Measurements from ENCODE around the gene FUOM. TPM values are rescaled to one million over a fixed set of nuclear protein-coding genes. Genes with fewer than 3 reads are reported as not detected.

FUOM gene, protein sequence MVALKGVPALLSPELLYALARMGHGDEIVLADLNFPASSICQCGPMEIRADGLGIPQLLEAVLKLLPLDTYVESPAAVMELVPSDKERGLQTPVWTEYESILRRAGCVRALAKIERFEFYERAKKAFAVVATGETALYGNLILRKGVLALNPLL
- total RNA-seq (2014; rRNA removed; shearing (Covaris generic)): 5.0 and 7.2 TPM in 2 replicates
- polyA plus RNA-seq (2014; cell fraction: nucleus; rRNA removed): 16.9 and 18.0 TPM in 2 replicates

DNA sequence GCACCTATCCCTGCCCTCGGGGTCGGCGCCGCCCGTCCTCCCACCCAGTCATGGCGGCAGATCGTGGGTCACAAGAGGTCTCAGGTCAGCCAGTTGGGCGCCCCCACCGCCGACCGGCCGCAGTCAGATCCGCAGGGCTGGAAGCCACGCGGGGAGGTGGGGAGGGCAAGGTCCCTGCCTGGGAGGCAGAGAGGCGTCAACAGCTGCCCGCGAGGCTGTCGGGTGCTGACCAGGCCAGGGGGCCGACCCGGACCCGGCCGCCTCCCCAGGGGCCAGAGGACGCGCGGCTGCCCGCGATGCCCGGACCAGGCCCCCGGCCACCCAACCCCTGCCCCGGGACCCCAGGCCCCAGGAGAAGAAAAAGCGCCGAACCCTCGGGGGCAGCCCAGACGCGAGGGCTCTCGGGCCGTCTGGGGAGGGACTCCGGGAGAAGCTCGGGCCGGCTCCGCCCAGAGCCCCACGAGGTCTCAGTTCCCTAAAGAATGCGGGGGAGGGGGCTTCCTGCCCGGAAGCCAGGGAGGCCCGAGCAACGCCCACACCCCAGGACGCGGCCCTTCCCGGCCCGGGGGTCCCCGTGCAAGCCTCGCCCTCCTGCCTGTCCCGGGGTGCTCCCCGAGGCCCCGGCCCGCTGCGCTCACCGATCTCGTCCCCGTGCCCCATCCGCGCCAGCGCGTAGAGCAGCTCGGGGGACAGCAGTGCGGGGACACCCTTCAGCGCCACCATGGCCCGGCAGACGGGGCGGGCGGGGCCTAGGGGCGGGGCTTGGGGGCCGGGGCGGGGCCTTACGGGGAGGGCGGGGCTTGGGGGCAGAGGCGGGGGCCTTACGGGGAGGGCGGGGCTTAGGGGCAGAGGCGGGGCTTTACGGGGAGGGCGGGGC is at the start of gene FUOM:
TSS of gene FUOM (minus strand) at position 735 of the 877 bp plus-strand sequence. CDS start at position 723, 12 bp downstream.
- no peak for DNase-seq (ENCODE audit: extremely low read depth, low read depth)

DNA sequence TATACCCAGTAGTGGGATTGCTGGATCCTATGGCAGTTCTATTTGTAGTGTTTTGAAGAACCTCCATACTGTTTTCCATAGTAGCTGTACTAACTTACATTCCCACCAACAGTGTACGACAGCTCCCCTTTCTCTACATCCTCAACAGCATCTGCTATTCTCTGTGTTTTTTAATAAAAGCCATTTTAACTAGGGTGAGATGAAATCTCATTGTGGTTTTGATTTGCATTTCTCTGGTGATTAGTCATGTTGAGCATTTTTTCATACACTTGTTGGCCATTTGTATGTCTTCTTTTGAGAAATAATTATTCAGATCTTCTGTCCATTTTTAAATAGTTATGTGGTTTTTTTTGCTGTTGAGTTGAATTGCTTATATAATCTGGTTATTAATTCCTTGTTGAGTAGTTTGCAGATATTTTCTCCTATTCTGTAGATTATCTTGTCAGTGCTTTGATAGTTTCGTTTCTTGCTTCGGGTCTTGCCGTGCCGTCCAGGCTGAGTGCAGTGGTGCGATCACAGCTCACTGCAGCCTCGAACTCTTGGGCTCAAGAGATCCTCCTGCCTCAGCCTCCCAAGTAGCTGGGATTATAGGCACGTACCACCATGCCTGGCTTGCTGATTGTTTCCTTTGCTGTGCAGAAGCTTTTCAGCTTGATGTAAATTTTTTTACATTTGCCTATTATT is 48.2 kb upstream of the FUOM start:
- no peak for DNase-seq (ENCODE audit: extremely low read depth, low read depth)

DNA sequence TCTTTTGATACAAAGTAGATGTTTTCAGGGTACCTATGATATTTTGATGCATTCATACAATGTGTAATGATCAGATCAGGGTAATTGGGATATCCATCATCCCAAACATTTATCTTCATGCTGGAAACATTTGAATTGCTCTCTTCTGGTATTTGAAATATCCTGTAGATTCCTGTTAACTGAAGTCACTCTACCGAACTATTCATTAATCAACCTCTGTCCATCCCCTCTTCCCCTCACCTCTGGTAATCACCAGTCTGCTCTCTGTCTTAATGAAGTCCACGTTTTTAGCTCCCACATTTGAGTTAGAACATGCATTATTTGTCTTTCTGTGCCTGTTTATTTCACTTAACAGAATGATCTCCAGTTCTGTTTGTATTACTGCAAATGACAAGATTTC is 47.5 kb upstream of the FUOM start:
- no peak for DNase-seq (ENCODE audit: extremely low read depth, low read depth)

DNA sequence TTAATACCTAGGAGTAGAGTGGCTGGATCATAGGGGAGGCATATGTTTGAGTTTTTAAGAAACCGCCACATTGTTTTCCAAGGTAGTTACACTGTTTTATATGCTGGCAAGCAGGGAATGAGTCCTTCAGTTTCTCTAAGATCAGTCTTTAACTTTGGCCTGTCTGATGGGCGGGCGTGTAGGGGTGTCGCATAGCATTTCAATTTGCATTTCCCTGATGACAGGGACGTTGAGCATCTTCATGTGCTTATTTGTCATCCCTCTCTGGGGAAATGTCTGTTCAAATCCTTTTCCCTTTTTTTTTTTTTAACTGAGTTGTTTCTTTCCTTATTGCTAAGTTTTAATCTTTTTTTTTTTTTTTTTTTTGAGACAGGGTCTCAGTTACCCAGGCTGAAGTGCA is 46.0 kb upstream of the FUOM start:
- no peak for DNase-seq (ENCODE audit: extremely low read depth, low read depth)

DNA sequence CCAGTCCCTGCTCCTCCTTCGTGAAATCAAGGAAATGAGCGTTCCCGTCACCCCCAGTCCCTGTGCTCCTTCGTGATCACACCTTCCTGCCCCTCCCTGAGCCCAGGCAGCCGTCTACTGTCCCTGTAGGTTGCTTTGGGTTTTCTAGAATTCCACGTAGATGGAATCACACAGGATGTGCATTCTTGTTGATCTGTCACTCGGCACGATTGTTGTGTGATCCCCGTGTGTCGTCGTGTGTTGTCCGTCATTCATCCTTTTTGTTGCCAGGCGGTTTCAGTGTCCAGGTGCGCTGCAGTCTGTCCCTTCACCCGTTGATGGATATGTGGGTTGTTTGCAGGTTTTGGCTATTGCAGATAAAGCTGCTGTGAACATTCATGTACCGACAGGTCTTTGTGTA is 45.5 kb upstream of the FUOM start:
- DNase-seq (ENCODE audit: extremely low read depth, low read depth): no peak

DNA sequence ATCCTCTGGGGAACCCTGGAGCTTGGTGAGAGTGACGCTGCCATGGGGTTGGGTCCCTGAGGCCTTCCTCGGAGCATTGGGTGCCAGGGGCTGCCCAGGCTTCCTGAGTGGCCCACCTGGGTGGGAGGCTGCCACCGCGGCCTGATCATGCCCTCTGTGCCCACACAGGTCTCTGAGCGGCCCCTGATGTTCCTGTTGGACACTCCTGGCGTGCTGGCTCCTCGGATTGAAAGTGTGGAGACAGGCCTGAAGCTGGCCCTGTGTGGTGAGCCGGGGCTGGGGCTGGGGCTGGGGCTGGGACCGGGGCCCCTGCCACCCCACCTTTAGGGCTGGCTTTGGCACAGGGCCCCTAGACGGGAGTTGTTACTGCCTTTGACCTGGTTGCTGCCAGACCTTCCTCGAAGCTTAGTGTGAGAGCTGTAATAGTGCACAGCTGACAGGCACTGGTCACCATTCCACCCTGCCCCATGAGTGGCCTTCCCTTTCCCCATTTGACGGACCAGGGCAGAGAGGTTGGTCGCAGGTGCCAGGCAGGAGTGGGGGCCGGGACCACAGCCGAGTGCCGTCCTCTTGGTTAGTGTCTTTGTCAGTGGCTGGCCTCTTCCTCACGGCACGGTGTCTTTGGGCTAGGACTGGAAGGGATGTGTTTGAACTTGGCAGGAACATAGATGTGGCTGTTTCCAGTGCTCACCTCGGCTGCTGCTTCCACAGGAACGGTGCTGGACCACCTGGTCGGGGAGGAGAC is 44.3 kb upstream of the FUOM start:
- no peak for DNase-seq (ENCODE audit: extremely low read depth, low read depth)

- DNase-seq (ENCODE audit: extremely low read depth, low read depth): no peak
Measured at GRCh38 chr10:133401500-133401899, 43.7 kb upstream of the FUOM start.

DNA sequence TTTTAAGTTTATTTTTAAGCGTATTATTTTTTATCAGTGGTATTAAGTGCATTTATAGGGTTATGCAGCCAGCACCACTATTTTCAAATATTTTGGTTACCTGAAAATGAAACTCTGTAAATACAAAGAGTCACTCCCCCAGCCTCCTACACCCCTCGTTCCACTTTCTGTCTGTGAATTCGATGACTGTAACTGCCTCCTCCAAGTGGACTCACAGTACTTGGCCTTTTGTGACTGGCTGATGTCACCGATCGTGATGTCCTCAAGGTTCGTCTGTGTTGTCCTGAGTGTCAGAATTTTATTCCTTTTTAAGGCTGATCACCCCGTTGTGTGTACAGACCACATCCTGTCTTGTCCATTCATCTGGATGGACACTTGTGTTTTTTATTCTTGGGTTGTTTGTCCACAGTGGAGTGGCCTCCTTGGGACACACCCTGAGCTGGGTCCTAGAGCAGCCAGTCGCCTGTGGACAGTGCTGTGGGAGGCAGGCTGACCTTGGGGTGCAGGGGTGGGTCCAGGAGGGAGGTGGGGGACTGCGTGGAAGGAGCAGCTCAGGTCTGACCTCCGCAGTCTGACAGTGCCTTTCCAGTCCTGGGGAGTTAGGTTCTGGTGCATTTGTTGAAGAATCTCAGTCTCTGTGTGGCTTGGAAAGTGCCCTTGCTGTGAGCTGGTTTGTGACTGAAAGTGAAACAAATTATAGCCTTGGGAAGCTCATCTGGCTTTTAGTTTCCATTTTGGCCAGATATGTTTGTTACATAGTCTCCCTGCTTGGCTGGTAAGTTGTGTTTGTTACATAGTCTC is 43.0 kb upstream of the FUOM start:
- no peak for DNase-seq (ENCODE audit: extremely low read depth, low read depth)

GRCh38 chr10:133399123-133399601 is 41.3 kb upstream of the FUOM start:
- DNase-seq (ENCODE audit: extremely low read depth, low read depth): no peak

GRCh38 chr10:133397938-133398337 is 40.1 kb upstream of the FUOM start:
- DNase-seq (ENCODE audit: extremely low read depth, low read depth): no peak

DNA sequence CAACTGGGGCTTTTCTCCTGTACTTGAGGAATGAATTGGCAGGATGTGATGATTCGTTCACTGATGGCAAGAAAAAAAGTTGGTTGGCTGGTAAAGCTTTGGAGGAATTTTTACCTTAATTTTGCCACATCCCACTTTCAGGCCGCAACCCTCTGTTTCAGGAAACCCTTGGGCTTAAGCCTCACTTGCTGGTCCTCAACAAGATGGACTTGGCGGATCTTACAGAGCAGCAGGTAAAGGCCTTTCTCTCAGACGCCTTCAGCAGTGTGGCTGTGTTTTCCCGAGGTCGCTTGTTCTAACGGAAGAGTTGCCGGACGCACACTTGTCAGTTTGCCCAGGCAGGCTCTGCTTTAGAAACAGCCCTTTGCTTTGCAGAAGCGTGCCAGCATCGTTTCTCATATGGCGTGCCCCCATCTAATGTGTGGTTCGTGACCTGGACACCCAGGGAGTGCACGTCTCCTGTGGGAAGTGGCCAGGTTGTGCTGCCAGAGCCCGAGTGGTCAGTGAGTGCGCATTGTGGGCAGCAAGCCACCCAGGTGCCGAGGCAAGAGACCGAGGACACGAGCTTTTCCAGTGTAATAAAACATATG is 38.3 kb upstream of the FUOM start:
- no peak for DNase-seq (ENCODE audit: extremely low read depth, low read depth)

- DNase-seq (ENCODE audit: extremely low read depth, low read depth): no peak
Measured at GRCh38 chr10:133394801-133395221, 37.0 kb upstream of the FUOM start.

DNA sequence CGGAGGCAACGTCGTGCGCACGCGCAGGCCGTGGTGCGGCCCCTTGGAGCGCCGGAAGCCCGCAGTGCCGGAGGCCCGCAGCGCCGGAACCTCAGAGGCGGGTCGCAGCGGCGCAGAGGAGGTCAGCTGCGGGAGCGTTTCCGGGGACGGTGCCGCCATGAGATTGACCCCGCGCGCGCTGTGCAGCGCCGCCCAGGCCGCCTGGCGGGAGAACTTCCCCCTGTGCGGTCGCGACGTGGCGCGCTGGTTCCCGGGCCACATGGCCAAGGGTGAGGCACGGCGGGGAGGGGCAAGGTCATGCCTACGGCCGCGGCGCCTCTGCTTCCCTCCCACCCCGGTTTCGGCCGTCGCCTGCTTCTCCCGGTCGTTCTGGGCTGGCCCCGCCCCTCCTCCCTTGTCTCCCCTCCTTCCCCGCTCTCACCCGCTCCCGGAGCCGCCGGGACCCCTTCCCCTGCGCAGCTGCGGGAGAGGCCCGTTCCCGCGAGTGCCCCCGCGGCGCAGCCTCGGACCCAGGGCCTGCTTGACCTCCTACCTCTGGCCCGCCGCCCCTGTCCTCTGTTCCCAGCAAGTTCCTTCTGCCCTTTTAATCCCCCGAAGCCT is 36.3 kb upstream of the FUOM start, which contains the start of gene MTG1:
TSS of gene MTG1 (plus strand) at position 94 of the 600 bp plus-strand sequence. CDS start at position 158, 64 bp downstream.
- DNase-seq (ENCODE audit: extremely low read depth, low read depth): peak; percentile 92

GRCh38 chr10:133393401-133394063 is 35.7 kb upstream of the FUOM start:
- DNase-seq (ENCODE audit: extremely low read depth, low read depth): no peak

DNA sequence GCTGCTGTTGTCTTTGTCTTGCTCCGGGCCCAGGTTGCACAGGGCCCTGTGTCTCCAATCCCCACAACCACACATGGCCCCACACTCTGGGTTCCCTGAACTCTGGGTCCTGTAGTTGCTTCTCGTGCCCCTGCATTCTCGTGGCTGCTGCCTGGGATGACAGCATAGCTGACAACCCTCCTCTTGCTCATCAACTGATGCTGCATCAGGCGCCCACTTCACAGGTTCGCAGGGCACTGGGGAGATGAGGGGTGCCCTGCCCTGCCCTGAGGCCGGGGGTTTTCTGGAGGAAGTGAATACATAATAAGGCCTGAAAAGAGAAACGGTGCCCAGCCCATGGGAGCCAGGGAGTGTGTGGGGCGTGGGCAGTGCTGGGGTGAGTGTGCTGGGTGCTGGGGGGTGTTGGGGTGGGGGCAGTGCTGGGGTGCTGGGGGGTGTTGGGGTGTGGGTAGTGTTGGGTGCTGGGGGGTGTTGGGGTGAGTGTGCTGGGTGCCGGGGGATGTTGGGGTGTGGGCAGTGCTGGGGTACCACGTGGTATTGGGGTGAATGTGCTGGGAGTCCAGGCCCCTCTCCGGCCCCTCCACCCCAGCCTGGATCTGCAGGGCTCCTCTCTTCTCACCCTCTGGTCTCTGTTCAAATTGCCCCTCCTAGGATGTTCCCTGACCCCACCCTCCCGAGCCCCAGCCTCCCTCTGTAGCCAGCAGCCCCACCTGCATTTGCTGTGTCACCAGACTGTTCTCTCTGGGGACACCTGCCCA is 34.1 kb upstream of the FUOM start:
- no peak for DNase-seq (ENCODE audit: extremely low read depth, low read depth)

DNA sequence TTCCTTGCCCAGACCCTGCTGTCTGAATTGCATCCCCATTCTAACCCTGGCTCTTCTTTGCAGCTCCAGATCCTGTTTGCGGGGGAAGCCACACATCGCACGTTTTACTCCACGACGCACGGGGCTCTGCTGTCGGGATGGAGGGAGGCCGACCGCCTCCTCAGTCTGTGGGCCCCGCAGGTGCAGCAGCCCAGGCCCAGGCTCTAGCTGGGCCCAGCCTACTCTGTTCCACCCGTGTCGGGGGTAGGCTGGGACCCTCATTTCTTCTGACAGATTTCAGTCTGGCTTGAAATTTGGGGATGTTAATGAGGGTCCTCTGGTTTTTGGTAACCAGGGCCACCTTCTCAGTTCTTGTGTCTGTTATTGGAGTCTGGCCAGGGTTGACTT is 33.4 kb upstream of the FUOM start:
- DNase-seq (ENCODE audit: extremely low read depth, low read depth): no peak

DNA sequence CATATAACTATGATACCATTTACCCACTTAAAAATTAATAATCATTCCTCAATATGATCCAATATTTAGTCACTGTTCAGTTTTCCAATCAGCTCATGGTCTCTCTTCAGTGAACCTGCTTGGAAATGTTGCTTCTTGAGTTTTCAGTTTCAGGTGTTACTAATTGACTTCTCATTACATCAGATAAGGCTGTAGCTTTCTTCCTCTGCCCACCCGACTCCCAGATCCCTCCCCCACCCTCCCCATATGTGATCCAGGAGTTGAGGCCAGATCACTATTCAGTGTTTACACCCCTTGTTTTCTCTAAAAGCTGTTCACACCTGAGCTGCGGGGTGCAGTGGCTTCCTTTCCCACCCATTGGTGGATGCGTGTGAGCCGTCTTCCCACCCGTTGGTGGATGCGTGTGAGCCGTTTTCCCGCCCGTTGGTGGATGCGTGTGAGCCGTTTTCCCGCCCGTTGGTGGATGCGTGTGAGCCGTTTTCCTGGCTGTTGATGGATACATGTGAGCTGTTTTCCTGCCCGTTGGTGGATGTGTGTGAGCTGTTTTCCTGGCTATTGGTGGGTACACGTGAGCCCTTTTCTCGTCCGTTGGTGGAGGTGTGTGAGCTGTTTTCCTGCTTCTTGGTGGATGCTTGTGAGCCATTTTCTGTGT is 32.9 kb upstream of the FUOM start:
- no peak for DNase-seq (ENCODE audit: extremely low read depth, low read depth)

All from NCI-H460 (cell line).